GM18873 (cell line): Measurements from ENCODE around the gene EFEMP1.

Experiments
- ATAC-seq: cut with Tn5 transposase; IDR thresholded peaks from one replicate; pipeline ENCODE4 v1.9.1; 2021; ENCODE audit warnings: mild to moderate bottlenecking, moderate library complexity, moderate number of reproducible peaks; ENCODE audit not compliant: unreplicated experiment, low FRiP score

EFEMP1 gene

DNA sequence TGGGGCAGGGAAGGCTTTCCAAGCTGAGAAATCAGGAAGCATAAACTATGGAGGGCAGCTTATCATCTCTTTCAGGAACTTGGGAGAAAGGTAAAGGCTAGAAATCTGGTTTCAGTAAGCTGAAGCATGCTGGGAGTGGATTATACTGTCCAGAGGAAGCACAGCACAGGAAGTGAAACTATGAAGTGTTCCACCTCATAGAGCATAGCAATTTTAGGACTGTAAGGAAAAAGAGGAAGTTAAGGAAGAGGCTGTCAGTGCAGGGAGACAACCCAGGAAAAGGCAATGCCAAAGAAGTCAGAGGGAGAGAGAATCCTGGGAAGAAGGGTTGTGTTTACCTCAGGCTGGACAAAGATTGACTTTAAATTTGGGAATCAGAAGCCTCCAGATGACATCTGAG is 51.9 kb downstream of the EFEMP1 start:
- no peak for ATAC-seq

DNA sequence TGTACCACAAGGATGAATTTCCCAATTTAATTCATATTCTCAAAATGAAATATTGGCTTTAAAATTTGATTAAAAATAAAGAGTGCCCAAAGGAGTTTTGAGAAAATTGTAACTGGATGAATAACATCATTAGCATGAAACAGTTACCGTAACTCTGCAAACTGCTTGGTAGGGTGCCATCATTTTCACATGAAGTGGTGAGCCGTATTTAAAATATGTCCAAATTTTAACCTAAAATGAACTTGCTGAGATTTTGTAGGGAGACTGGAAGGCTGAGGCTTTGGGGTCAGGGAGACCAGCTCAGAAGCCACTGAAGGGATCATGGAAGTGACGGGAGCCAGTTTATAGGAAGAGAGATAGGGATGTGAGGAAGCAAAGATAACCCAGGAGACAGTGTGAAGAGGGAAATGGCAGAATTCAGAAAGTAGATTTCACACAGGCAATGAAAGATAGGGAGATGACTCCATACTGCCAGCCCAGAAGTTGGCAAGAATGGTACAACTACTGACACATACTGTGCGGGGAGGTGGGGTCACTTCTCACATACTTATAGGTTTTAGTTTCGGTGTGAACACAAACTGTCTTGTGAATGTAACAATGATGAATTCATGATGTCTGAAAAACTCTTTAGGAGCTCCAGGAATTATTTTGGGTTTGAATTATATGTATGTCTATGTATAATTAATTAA is 53.8 kb downstream of the EFEMP1 start:
- ATAC-seq = no peak

DNA sequence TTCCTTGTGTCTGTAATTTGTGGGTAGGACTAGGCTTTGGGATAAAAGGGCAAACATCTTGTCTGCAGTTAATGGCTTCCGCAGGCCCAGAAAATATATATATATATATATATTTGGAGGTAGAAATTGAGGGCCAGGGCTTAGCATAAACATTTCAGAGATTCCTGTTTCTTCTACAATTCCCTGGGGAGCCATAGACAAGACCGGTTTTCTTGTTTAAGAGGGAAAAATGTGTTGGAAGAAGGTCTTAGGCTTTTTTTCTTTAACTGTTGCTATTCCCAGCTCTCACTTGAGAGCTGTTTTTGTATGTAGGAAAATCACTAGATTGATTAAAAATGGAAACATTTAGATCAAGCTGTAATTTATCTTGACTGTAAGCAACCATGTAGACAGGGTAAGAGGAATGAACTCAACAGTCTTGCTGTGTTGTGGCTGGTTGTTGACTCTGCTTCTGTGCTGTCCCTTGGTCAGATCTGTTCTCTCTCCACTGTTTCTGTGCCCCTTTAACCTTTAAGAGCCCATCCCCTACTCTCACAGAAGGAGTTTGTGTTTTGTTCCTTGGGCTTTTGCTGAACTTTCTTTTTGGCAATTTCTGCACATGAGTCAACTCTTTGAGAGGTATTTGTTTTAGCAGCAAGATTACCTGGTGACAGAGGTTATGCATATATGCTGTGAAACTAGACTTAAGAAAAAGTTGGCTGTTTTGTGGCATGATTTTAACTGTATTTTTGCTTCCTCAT is 58.3 kb downstream of the EFEMP1 start:
- ATAC-seq = no peak

DNA sequence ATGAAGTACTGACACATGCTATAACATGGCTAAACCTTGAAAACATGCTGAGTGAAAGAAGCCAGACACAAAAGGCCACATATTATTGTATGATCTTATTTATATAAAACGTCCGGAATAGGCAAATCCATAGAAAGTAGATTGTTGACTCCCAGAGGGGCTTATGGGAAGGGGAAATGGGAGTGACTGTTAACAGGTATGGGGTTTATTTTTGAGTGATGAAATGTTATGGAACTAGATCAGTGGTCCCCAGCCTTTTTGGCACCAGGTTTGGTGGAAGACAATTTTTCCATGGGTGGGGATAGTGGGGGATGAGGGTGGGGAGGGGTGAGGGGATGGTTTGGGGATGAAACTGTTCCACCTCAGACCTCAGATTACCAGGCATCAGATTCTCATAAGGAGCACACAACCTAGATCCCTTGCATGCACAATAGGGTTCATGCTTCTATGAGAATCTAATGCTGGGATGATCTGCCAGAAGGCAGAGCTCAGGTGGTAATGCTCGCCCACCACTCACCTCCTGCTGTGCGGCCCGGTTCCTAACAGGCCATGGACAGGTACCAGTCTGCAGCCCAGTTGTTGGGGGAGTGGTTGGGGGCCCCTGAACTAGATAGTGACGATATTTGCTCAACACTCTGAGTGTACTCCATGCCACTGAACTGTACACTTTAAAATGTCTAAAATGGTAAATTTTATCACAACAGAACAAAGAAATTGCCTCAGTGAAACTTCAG is 59.1 kb downstream of the EFEMP1 start:
- ATAC-seq = no peak

DNA sequence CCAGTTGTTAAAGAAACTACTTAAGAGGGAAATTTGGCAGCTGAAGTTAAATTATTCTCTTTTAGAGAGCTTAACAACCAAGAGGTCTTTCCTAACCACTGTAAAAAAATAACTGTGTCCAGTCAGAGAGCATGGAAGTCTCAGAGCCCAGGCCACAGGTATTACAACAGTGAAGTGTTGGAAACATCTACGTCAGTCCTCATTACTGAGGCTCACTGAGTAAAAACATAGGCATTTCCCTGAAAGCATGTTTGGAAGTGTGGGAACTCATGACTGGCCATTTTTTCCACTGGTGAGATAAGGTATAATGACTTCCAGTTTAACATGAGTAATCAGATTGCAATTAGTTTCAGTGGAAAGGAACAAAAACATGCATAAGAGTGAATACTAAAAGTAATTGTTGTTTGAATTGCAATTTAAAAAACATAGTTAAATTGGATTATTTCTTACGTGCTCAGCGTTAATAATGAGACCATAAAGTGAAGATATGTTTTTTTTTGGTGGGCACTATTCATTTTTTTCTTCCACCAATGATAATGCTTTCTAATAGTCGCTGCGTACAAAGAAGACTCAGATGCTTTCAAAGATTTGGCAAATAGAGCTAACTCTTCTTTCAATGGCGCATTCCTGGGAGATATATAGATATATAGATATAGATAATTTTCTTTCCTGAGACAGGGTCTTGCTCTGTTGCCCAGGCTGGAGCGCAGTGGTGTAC is 60.8 kb downstream of the EFEMP1 start:
- ATAC-seq = no peak

DNA sequence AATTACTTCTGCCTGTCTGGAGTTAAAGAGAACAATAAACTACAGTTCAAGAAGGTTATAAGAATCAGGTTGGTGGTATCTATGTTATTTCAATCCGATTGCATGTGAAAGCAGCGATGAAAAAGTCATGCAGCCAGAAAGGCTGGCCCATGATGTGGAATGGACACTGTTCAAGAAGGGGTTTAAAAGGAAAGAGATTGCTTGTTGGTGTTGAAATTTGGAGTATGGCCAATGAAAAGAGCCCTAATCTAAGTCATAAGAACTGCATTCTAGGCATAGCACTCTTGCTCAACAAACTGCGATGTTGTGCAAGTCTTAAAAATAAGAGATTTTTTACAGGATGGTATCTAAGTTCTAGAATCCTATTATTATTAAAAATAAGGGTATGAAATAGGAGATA is 61.3 kb downstream of the EFEMP1 start:
- ATAC-seq = no peak

DNA sequence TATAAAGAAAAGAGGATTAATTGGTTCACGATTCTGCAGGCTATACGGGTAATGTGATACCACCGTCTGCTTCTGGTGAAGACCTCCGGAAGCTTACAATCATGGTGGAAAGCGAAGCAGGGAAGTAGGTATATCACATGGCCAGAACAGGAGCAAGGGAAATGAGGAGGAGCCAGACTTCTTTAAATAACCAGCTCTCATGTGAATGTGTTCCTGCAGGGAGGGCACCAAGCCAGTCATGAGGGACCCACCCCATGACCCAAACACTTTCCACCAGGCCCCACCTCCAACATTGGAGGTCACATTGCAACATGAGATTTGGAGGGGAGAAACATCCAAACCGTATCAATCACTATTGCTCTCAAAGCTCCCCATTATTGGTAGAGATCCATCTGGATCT is 61.8 kb downstream of the EFEMP1 start:
- no peak for ATAC-seq

DNA sequence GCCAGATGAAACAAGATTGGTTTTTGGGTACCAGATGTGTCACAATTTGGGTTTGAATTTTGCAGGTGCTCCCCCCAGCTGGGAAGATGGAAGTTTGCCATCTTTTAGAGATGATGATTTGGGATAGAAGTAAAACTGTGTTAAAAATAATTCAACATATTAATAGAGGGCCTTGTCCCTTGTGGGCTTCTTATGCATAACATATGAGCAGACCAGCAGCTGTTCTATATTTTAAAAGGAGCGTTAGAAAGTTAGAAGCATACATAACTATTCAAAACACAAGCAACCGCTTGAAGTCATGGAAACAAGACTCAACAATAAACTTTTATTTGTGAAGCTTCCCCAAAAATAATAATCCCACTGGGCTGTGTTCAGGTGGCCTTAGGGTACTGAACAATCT is 62.8 kb downstream of the EFEMP1 start:
- ATAC-seq = no peak

DNA sequence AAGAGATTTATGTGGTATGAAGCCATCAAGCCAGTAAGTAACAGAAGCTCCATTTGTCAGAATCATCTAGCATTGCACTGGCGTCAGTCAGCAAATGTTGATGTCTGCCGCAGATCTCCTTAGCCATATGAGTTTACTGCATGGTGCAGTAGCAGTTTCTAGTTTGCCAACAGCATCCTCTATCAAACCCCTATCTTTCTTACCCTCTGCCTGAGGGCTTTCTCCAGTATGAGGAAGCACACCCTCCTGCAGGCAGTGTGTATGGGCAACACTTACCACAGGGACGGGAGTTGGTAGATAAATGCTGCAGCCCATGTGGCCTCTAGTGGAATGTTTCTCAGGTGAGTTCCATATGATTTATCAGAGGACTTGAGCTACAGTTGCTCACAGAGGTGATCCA is 63.7 kb downstream of the EFEMP1 start:
- no peak for ATAC-seq

DNA sequence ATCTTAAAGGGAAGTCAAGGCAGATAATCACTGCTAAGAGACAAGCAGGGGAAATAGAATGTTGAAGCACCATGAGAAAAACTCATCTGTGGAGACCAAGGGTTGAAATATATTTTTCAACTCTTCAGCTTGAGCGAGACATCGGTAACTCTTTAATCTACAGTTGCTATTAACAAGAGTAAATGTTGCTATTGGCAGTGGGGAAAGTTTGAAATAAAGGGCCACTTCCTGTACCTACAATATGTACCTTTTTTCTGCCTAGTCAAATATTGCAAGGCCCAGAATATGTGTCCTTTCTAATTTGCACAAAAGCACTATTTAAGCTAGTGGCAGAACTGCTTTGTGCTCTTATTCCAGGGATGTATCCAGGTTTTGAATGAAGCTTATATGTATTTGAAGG is 65.8 kb downstream of the EFEMP1 start:
- ATAC-seq = no peak

DNA sequence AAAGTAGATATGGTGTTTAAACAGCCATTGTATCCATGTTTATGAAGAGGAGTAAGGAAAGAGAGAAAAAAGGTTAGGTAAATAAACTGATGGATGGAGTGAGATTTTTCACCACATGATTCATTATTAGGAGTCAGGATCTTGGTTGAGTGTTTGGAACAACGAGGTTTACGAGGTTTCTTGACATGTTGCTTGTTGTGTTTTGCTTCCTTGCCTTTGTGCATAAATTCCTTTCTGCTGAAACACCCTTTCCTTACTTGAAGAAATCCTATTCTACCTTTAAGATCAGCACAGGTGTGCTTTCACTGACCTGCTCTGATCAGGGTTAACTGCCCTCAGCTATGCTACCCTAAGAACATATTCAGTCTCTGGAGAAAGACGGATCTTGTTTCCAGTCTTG is 66.6 kb downstream of the EFEMP1 start:
- no peak for ATAC-seq

DNA sequence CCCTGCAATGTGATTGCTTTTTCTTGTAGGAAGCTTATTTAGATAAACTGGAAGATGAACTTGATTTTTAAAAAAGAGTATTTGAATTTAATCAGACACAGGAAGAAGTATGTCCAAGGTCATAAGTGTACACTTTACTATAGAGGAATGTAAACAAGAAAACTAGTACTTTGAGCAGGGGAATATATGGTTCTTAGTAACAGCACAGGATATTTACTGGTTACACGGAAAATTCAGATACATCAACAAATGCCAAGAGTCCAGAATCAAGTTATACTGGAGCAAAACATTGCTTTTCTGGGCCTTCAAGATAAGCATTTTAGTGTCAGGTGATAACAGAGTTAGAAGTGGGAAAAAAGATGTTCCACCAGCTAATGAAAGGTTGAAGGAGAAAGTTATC is 75.5 kb downstream of the EFEMP1 start:
- ATAC-seq = no peak

DNA sequence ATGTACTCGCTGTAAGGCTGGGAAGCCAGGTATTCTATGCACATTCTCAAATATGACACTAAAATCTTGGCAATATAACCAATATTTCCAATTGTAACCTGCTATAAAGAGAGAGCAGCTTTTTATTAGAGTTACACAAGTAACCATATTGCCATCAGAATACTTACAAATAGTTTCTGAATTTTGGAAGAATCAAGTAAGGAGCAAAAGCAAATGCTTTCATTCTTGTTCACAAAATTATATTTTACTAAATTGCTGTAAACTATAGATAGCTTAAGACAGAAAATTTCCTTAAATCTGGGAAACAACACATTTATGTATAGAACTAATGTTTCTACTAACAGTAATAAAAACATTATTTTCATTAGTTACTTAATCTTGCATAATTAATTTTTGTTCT is 77.2 kb downstream of the EFEMP1 start:
- ATAC-seq = no peak

DNA sequence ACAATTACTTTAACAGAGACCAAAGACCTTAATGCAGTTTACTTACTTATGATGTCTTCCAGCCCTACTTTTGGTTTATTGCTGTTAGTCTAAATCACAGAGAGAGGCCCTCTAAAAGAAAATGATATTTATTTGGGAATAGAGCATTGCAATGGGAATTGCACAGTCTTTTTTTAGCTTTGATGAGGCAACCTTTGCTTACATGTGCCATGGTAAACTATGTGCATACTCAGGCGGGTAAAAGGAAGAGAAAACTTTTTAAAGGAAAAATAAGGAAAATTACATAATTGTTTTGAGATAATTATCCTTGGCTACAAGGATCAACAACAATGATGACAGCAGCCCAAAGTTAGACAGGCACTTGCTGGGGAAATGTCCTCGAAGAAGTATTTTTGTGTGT is 78.6 kb downstream of the EFEMP1 start:
- ATAC-seq = no peak

DNA sequence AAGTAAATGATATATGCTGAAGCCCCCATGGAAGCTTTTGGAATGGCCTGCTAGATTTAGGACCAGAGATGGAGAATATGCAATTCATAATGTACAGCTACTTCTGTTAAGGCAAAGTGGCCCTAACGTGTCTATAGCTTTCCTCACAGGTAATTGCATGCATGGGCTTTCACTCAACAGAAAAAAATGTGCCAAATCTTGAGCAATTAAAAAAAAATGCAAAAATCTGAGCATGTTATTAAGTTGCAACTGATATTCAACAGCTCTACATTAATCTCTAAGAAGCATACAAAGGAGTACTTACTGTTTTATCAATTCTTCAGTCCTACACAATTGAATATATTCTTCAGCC is 79.6 kb downstream of the EFEMP1 start:
- ATAC-seq = no peak

DNA sequence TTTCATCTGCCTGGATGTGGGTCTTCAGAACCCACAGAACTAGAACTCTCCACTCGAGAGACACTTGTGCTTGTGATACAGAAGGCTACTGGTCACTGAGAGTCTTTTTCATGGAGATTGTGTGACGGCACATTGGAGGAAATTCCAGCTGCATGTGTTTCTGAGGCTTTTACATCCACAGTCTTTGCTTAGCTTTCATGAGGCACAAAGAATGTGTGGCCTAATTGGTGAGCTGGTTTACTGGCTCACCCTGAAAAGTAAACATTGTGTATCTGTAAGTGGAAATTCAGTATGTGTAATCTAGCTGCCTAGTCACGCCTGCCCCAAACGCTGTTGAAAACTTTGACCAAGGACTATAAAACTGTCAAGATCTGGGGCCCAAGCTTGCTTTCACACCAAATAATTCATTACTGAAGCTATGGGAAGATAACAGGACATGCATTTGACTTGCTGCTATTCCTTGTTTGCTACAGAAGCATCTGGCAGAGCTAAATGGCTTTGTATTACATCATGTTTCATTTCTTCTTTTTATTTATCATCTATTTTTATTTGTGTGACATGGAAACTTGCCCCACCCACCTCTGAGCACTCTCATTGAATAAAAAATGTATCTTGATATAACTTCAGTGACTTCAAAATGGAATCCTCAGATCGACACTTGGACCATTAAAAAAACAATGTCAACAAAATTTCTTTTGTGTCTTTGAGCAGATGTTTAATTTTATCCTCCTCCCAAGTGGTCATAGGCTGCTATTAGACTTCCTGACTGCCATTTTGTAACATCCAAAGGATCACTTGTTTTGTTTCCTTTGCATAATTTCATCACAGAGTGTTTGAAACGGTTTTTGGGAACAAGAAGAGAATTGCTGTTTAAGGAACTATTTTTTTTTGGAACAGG is 80.2 kb downstream of the EFEMP1 start:
- ATAC-seq = no peak

DNA sequence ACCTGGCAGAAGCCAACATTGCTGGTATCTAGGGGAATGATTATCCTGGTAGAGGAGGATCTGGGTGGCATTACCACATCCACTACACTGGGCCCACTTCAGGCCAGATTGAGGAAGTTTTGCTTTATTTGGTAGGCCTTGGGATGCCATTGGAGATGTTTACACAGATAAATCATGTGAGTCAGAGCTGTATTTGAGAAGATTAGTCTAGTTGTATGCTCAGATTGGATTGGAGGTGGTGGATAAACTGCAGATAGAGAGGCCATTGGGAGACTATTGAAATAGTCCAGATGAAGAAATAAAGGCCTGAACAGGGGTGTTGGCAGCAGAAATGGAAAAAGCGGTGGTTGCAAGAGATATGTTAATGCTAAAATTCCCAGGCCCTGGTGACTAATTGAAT is 81.5 kb downstream of the EFEMP1 start:
- no peak for ATAC-seq

DNA sequence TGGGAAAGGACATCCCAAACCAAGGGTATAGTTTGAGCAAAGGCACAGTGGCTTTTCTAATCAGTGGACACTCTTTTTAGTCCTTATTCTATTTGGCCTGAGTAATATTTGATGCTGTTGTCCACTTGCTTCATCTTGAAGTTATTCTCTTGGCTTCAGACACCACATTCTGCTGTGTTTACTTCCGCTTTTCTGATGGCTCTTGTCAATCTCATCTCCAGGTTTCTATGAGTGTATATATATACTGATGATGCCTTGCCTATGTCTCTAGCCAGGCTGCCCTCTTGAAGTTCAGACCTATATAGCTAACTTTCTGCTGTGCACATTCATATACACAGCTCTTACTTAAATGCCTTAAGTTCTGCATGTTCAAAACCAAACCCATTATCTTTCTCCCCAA is 83.1 kb downstream of the EFEMP1 start:
- ATAC-seq = no peak

DNA sequence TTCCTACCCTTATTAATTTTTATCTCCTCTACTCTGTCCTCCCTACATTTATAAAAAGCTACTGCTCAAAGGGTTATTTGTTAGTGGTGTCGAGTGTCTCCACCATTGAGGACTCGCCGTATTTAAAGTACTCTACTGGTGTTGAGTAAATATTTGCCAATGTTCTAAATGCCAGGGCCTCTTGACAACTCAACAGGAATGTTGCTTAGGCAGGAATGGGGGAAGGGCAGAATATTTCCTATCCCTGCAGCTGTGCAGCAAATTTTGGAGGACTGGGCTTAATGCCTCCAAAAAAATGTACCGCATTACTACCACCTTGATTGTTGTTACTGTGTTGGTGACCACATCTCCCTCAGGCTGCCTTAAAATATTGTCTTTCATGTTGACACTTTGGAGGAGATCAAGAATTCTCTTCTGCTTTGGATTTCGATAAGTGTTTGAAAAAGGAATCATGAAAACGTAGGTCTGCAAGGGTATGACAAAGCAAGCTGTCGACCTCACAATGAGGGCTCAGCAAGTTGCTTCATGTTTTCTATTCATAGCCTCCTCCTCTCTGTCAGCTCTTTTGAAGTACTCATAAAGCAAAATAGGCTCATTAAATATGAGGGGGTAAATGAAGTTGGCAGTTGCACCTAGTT is 84.3 kb downstream of the EFEMP1 start:
- no peak for ATAC-seq

DNA sequence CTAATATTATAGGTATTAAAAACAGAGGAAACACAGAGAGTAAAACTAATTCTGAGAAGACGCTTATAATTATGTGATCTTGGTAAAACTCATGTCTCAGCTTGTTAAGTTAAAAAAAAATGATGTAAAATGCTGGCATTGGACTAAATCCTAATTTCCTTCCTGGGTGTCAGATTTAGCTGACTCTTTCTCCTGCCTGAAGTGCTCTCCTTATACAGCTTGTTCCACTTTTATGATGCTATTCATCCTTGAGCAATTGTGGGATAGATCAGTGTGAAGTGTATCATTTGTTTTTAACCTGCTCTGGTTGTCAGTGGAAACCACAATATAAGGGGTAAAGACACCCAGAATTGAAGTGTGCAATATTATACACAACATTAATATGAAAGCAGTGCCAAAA is 84.9 kb downstream of the EFEMP1 start:
- ATAC-seq = no peak
